Activated CD8-positive, alpha-beta memory T cell treated with anti-CD3 and anti-CD28 coated beads for 24 hours (primary cell): ENCODE measurements around the gene OR11H6.
"Not testable (repeated sequence)": the region's sequence is repeated elsewhere in the genome, so short reads cannot be mapped to it uniquely, and the experiment has no call there.

Source experiments
- DNase-seq: peaks from one replicate; pipeline ENCODE4 v3.0.0-alpha.2; 2020

OR11H6 gene, protein sequence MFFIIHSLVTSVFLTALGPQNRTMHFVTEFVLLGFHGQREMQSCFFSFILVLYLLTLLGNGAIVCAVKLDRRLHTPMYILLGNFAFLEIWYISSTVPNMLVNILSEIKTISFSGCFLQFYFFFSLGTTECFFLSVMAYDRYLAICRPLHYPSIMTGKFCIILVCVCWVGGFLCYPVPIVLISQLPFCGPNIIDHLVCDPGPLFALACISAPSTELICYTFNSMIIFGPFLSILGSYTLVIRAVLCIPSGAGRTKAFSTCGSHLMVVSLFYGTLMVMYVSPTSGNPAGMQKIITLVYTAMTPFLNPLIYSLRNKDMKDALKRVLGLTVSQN

DNA sequence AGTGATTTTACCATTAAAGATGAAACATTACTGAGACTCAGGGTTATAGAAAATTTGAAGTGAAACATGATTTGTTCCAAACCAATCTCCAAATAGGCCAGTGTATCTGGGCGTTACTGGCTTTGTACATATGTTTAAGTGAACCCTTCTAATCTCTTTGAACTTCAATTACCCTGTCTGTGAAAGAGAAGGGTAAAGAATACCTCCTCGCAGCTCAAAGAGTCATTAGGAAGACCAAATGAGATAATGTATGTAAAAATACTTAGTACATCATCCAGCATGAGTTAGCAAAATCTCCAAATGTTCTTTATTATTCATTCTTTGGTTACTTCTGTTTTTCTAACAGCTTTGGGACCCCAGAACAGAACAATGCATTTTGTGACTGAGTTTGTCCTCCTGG, at the start of gene OR11H6:
TSS of gene OR11H6 (plus strand) at position 301 of the 400 bp plus-strand sequence. CDS start at position 301, 0 bp downstream.
- DNase-seq, result no peak

DNA sequence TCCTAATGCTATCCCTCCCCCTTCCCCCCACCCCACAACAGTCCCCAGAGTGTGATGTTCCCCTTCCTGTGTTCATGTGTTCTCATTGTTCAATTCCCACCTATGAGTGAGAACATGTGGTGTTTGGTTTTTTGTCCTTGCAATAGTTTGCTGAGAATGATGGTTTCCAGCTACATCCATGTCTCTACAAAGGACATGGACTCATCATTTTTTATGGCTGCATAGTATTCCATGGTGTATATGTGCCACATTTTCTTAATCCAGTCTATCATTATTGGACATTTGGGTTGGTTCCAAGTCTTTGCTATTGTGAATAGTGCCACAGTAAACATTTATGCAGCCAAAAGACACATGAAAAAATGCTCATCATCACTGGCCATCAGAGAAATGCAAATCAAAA, 49.3 kb upstream of the OR11H6 start:
- not testable (repeated sequence) for DNase-seq

DNA sequence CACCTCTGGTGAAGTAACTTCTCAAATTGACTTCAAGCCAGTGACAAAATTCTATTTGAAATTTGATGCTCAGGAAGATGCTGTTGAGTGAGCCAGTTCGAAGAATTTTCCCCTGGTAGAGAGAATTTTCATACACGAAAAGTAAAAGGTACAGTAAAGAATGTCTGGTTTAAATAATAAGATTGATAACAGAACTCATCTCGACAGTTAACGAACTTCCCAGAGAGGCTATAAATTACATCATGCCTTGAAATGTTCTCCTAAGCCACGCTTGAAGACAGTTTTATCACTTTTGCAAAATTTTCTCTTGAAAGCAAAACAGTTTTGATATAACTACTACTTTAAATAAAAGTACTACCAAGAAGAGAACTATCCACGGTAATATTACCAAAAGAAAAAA, 47.2 kb upstream of the OR11H6 start:
- DNase-seq, result no peak

DNA sequence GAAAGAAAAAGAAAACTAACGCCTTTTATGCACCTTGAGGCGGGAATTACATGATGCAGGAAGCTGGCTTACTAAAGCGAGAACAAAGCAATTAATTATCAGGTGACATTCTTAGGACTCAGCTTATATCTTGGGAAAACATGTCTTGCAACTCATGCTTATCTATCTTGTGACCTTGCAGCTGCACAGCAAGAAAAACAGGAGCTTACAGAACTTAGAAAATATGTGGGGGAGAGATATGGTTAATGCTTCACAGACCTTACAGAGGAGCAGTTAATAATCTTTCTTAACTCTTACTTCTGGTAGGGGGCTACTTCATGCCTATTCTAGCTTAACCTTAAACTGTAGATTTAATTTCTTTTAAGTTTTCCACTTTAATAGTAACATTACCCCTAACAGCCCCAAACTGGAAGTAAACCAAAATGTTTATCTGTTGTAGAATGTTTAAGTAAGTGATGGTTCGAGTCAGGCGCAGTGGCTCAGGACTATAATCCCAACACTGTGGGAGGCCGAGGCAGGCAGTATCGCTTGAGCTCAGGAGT, 46.0 kb upstream of the OR11H6 start:
- DNase-seq, result no peak

DNA sequence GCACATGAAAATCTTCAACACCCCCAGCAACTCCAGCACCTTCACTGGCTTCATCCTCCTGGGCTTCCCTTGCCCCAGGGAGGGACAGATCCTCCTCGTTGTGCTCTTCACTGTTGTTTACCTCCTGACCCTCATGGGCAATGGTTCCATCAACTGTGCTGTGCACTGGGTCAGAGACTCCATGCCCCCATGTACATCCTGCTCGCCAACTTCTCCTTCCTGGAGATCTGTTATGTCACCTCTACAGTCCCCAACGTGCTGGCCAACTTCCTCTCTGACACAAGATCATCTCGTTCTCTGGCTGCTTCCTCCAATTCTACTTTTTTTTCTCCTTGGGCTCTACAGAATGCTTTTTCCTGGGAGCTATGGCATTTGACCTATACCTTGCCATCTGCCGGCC, 44.3 kb upstream of the OR11H6 start:
- DNase-seq, result no peak

DNA sequence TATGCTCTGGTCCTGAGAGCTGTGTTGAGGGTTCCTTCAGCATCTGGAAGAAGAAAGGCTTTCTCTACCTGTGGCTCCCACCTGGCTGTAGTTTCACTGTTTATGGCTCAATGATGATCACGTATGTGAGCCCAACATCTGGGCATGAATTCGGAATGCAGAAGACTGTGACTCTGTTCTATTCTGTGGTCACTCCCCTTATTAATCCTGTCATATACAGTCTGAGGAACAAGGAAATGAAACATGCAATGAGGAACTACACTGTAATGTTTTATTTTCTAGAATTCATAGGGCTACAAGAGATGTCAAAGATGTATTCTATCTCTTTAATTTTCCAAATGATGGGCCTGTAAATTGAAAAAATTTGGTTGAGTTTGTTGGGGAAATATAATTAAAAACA, 43.6 kb upstream of the OR11H6 start:
- DNase-seq, result no peak

DNA sequence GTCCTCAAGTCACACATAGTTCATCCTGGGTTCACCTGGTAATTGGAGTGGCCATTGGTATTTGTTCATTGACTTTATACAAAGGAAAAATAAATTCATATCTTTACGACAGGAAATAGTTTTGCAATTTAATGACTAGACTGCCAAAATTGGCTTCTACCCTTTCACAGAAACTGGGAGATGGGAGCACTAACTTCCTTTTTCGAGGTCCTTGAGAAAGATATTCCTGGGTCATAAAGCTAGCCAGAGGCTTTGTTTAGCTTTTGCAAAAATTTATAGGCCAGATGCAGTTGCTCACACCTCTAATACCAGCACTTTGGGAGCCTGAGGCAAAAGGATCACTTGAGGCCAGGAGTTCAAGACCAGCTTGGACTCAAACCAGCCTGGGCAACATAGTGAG, 43.0 kb upstream of the OR11H6 start:
- no peak for DNase-seq

DNA sequence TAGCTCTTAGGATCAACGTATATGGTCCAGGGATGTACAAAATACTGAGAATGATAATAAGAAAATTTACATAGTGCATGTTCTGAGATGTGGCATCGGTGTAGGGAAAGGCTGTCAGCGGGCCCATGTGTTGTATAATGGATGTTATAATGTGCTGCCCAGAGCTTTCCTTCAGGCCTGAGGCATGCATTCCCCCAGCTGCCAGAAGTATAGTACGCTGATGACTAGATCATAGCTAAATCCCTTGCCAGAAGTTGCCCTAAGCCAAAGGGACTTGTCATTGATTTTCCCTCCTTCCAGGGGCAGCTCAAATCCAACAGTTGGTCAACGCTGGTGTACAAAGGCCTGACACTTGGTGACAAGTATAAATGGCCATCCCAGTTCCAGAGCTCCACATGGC, 39.3 kb upstream of the OR11H6 start:
- no peak for DNase-seq

DNA sequence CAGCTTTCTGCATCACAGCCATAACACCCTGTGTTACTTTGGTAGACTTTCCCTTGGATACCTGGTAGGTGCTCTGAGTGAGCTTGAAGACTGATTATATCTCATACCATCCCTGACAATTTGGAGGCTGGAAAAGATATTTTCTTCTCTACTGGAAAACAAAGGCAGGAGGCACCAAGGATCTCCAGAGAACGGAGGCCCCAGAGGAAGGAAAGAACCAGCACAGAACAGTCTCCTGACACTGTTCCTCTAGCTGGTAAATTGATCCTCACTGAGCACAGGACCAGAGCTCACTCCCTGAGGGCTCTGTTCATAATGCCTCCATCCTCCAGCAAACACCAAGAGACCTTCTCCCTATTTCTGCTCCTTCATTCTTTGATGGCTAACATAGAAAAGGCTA, 32.9 kb upstream of the OR11H6 start, which contains the start of gene OR11G2:
TSS of gene OR11G2 (plus strand) at position 301 of the 400 bp plus-strand sequence. CDS start 6,542 bp downstream, outside the sequence.
- DNase-seq, result no peak

DNA sequence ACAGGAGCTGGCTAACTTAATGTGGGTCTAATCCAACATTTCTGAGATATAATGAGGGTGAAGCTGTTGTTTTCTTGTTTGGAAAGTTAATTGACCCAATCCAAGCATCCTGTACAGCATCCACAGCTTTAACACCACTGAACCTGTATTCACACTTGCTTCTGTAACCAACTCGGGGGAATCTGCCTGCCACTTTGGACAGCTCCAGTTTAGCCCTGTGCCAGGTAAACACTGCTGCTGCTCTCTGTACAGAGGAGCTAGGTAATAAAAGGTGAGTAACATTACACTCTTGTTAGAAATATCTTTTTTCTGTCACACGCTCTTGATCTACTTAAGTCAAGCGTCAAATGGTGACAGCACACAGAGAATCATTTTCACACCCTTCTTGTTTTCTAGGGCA, 32.1 kb upstream of the OR11H6 start:
- DNase-seq, result no peak

DNA sequence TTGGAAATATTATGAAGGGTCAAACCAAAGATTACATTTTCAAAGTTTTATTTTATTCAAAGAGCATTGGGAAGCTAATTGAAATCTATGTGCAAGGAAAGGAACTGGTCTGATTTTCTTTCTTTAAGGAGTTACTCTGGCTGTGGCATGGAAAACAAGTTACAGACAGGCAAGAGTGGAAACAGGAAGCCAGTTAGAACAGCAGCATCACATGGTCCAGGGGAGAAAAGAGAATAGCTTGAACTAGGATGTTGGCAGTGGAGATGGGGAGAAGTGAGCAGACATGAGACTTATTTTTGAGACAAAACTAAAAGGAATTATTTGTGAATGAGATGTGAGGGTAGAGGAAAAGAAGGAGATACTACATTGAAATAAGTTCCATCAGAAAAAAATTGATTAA, 29.4 kb upstream of the OR11H6 start:
- DNase-seq, result no peak

DNA sequence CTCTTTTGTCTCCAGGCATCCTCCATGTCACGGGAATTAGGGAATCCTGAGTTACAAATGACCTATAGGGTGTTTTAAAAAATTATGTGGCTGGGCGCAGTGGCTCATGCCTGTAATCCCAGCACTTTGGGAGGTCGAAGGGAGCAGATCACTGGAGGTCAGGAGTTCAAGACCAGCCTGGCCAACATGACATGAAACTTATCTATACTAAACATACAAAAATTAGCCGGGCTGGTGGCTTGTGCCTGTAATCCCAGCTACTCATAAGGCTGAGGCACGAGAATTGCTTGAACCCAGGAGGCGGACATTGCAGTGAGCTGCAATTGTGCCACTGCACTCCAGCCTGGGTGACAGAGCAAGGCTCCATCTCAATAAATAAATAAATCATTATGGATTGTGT, 28.3 kb upstream of the OR11H6 start:
- not testable (repeated sequence) for DNase-seq

DNA sequence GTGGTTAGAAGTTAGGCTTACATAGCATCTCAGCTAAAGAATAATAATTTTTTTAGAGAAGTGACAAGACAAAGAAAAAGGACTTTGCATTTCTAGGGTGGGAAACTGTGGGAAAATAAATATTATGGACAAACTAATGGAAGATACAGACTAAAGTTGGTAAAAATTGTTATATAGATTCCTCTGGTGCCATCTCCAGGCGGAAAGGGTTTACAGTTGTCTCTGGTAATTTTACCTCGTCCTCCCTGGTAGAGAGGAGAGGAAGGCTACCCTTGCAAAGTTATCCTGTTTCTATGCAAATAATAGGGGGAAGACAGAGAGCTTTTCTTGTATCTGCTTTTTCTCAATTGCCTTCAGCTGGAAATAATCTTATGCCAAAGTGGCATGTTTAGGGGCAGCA, 27.6 kb upstream of the OR11H6 start:
- DNase-seq, result no peak

DNA sequence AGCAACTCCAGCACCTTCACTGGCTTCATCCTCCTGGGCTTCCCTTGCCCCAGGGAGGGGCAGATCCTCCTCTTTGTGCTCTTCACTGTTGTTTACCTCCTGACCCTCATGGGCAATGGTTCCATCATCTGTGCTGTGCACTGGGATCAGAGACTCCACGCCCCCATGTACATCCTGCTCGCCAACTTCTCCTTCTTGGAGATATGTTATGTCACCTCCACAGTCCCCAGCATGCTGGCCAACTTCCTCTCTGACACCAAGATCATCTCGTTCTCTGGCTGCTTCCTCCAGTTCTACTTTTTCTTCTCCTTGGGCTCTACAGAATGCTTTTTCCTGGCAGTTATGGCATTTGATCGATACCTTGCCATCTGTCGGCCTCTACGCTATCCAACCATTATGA, 26.1 kb upstream of the OR11H6 start:
- no peak for DNase-seq

DNA sequence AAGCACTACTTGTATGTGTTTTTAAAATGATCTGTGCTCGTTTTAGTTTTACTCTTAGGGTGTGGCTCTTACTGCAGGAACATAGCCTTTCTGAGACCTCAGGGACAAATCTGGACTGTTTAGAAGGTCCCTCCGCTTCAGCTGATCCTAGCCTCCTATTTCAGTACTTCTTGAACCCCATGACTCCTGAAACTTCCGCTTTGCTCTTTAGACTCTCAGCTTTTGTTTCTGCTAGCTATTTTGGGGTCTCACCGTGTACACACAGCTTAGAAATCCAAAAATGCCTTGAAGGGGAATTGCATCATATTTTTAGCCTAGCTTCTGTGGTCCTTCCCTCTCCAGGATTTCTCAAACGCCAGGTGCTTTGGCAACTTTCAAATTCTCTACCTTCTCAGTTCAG, 24.5 kb upstream of the OR11H6 start:
- DNase-seq, result no peak

DNA sequence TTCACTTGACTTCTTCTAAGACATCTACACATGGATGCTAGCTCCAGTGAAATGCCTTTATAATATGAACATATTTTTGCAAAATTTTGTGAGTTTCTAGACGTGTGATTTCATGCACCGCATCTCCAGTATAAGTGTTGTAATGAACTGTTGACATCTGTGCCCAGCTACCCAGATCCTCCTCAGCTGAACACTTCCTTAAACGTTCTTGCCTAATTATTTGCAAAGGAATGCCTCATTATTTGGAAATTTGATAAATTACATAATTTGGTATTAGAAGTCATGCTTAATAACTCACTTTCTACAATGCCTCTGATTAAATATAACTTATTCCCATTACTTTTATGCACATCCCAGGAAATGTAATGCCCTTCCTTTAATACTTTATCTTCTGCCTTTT, 18.8 kb upstream of the OR11H6 start:
- no peak for DNase-seq

DNA sequence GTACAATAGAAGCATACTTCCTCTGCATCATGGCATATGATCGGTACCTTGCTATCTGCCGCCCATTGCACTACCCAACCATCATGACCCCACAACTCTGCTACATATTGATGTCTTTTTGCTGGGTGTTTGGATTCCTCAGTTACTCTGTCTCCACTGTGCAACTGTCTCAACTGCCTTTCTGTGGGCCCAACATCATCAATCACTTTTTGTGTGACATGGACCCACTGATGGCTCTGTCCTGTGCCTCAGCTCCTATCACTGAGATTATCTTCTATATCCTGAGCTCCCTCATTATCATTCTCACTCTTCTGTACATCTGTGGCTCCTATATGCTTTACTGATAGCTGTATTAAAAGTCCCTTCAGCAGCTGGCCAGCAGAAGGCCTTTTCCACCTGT, 13.9 kb upstream of the OR11H6 start:
- no peak for DNase-seq

DNA sequence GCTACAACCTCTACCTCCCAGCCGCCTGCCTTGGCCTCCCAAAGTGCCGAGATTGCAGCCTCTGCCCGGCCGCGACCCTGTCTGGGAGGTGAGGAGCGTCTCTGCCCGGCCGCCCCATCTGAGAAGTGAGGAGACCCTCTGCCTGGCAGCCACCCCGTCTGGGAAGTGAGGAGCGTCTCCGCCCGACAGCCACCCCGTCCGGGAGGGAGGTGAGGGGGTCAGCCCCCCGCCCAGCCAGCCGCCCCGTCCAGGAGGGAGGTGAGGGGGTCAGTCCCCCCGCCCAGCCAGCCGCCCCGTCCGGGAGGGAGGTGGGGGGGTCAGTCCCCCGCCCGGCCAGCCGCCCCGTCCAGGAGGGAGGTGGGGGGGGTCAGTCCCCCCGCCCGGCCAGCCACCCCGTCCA, 11.1 kb upstream of the OR11H6 start:
- not testable (repeated sequence) for DNase-seq

DNA sequence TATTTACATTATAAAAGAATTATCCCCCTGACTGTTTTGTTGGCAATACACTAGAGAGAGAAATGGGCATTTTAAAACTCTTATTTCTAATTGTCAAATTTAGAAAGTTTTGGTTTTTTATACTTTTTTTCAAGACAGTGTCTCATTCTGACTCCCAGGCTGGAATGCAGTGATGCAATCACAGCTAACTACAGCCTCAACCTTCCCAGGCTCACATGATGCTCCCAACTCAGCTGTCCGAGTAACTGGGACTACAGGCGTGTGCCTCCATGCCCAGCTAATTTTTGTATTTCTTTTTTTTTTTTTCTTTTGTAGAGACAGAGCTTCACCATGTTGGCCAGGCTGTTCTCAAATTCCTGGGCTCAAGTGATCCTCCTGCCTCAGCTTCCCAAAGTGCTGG, 8.3 kb upstream of the OR11H6 start:
- no peak for DNase-seq

DNA sequence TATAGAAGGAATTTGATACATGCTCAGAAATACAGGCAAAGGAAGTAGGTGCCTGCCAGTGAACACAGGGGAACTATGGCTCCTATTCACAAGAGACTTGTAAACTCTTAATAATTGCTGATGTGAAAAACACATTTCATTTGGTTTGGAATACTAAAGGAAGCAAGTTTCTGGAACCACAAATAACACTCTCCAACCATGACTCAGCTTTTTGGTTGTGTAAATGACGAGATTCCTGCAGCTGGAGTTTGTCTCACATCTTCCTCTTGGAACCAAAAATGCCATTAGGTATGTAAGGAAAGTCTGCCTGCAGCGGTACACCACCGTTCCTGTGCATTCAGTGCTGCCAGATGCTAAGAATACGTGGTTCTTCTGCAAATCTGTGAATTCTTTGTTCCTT, 4.5 kb upstream of the OR11H6 start:
- DNase-seq, result no peak

DNA sequence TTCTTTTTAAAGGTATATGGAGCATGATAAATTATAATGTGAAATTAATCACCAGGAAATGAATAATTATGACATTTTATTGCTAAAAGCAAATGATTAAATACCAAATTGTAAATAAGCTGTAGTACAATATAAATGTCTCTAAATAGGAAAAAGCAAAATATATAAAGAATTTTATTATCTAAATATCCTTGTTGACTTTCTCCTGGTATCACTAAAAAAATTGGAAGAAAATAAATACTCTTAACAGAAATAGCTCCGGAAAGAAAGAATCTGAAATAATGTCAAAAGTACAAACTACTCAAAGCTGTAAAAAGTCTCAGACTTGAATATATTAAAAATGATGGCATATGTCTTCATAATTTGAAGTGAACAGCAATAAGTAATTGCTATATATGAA, 5.2 kb downstream of the OR11H6 start, which contains the start of gene OR11H7:
TSS of gene OR11H7 (plus strand) at position 301 of the 400 bp plus-strand sequence.
- no peak for DNase-seq

DNA sequence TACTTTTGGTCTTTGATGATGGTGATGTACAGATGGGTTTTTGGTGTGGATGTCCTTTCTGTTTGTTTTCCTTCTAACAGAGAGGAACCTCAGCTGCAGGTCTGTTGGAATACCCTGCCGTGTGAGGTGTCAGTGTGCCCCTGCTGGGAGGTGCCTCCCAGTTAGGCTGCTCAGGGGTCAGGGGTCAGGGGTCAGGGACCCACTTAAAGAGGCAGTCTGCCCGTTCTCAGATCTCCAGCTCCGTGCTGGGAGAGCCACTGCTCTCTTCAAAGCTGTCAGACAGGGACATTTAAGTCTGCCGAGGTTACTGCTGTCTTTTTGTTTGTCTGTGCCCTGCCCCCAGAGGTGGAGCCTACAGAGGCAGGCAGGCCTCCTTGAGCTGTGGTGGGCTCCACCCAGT, 11.9 kb downstream of the OR11H6 start:
- DNase-seq, result not testable (repeated sequence)

DNA sequence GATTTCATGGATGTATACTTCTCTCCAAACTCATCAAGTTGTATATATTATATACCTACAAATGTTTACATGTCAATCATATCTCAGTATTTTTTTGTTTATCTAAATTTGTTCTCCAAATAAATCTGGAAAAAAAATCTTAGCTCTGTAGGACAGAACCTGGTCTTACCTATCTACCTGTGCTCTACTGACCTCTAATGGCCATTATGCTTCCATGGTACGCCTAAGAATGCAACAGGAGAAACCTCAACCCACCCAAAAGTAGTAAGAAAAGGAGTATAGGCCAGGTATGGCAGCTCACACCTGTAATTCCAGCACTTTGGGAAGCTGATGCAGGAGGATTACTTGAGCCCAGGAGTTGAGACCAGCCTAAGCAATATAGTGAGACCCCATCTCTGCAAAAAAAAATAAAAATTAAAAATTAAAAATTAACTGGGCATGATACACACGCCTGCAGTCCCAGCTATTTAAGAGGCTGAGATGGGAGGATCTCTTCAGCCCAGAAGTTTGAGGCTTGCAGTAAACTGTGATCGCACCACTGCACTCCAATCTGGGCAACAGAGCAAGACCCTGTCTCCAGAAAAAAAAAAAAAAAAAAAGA, 24.2 kb downstream of the OR11H6 start:
- no peak for DNase-seq

DNA sequence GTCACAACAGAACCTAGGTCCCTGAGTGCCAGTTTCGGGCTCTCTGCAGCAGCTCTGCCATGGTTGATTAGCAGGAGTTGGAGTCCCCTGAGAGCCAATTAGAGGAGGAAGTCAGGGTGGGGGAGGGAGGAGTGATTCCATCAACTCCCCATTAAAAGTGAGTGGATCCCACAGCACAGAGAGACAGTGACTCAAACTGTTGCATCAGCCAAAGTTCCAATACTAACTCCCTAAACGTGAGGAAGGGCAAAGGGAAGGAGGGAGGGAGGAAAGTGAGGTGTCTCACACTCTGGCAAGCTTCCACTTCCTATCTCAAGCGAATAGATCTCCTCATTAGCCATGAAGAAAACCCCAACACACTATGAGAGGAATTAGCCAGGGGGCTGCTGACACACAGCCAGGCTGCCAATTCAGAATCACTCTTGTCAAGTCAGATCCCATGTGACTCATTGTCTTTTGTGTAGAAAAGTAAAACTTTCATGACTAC, 39.2 kb downstream of the OR11H6 start:
- DNase-seq, result no peak
